Esophagus (tissue), 2 donors: ENCODE results near the gene NDUFV3. TPM values are rescaled to one million over a fixed set of nuclear protein-coding genes. Genes with fewer than 3 reads are reported as not detected.

ENCODE experiments used
- H3K27ac ChIP-seq, 2 donors: one replicate each; pipeline ENCODE4 v1.5.1; 2013; ENCODE audit warnings: low read depth in 2 of 2, mild to moderate bottlenecking in 2 of 2, inconsistent platforms in 1 of 2, low read length in 1 of 2, moderate library complexity in 1 of 2
- H3K27me3 ChIP-seq, 2 donors: one replicate each; pipeline ENCODE4 v1.6.1; 2013; ENCODE audit warnings: low read length in 2 of 2, control low read depth in 1 of 2, mild to moderate bottlenecking in 1 of 2; ENCODE audit not compliant: insufficient read depth in 2 of 2, control insufficient read depth in 1 of 2
- H3K36me3 ChIP-seq, 2 donors: one replicate each; pipeline ENCODE4 v1.6.1; 2013; ENCODE audit warnings: low read length in 1 of 2; ENCODE audit not compliant: control insufficient read depth in 2 of 2, insufficient read depth in 2 of 2
- H3K4me1 ChIP-seq, 2 donors: one replicate each; pipeline ENCODE4 v1.6.1; 2013; ENCODE audit warnings: low read length in 1 of 2; ENCODE audit not compliant: control insufficient read depth in 2 of 2, insufficient read depth in 2 of 2
- H3K4me3 ChIP-seq, 2 donors: one replicate each; pipeline ENCODE4 v1.5.1; 2013; ENCODE audit warnings: low read length in 2 of 2, mild to moderate bottlenecking in 2 of 2, low read depth in 1 of 2, moderate library complexity in 1 of 2
- H3K9me3 ChIP-seq, 2 donors: one replicate each; pipeline ENCODE4 v1.6.1; 2013; ENCODE audit warnings: mild to moderate bottlenecking in 2 of 2, low read depth in 1 of 2, low read length in 1 of 2, moderate library complexity in 1 of 2; ENCODE audit not compliant: control insufficient read depth in 2 of 2, insufficient read depth in 1 of 2
- WGBS, 2 donors: extraction: QIAGEN DNeasy Blood & Tissue Kit; methylation state at CpG; one replicate each; pipeline ENCODE4 v1.1.7; 2013; 5-methylcytosine and 5-hydroxymethylcytosine counted together
- polyA plus RNA-seq, 2 donors: library from polyadenylated mRNA; stranded (reverse); fragments of 200-250 nt; gene quantifications; one replicate each; pipeline ENCODE4 v1.2.3, GENCODE V29; 2013
- donor health status: healthy with polysubstance abuse.
- donor health status: Bipolar disorder and iron deficiency.

NDUFV3 gene
- polyA plus RNA-seq, 2 donors, result 14.9 to 17.5 TPM

DNA sequence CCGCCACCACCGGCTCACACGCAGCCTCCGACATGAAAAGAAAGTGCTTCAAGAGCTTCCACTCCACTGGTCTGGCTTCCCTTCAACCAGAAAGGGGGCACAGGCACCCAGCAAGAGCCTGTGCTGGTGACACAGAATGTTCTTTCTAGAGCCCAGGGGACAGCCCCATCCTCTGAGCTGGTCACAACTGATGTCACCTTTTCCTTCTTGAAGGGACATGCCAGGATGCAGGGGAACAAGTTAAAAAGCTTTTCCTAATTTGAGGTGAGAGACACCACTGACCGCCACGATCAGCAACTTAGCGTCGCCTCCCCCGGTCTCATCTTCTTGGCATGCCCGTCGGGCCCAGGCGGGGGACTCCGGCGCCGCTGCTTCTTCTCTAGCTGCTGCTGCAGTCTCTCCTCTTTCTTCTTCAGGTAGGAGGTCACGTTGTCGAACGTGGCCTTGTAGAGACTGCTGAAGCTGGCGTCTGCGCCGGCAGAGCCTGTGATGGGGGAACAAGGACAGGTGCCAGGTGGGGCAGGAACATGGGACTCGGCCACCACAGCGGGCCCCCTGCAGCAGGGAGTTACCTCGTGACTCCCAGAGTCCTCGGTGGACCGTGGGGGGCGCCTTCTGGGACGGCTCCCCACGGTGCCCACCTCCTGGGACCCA lies 43.2 kb upstream of the NDUFV3 start:
- H3K9me3 ChIP-seq, result peaks cover 0 to 4% of the 10 kb centered on the region in 2 donors
- 90 to 95% methylated on average over 24 to 29 of the region's 29 CpGs for WGBS, 2 donors
- no peaks in the 10 kb centered on the region for H3K4me1 ChIP-seq
- peaks cover 23 to 78% of the 10 kb centered on the region in 2 donors for H3K36me3 ChIP-seq
- H3K27ac ChIP-seq, result no peak overlapping the region
- no peaks in the 10 kb centered on the region for H3K27me3 ChIP-seq
- no peak overlapping the region for H3K4me3 ChIP-seq

DNA sequence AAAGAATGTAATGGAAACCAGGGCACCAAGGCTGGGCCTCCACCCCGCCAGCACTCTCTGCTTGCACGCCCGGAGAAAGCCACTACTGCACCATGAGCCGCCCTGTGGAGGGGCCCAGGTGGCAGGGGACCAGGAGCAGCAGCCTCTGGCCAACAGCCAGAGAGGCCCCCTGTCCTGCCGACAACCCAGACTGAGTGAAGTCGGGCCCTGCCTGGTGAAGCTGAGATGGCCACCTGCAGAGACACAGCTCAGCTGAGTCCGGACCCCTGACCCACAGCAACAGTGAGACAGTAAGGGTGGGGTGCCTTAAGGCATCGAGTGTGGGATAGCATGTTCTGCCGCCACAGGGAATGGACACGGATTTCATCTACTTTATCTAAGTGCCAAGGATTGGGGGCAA lies 42.6 kb upstream of the NDUFV3 start:
- no peak overlapping the region for H3K4me3 ChIP-seq
- peaks cover 0 to 4% of the 10 kb centered on the region in 2 donors for H3K9me3 ChIP-seq
- 87 to 93% methylated on average over 10 of the region's 10 CpGs for WGBS, 2 donors
- H3K27me3 ChIP-seq, result no peaks in the 10 kb centered on the region
- H3K27ac ChIP-seq, result no peak overlapping the region
- no peaks in the 10 kb centered on the region for H3K4me1 ChIP-seq
- peaks cover 25 to 79% of the 10 kb centered on the region in 2 donors for H3K36me3 ChIP-seq

DNA sequence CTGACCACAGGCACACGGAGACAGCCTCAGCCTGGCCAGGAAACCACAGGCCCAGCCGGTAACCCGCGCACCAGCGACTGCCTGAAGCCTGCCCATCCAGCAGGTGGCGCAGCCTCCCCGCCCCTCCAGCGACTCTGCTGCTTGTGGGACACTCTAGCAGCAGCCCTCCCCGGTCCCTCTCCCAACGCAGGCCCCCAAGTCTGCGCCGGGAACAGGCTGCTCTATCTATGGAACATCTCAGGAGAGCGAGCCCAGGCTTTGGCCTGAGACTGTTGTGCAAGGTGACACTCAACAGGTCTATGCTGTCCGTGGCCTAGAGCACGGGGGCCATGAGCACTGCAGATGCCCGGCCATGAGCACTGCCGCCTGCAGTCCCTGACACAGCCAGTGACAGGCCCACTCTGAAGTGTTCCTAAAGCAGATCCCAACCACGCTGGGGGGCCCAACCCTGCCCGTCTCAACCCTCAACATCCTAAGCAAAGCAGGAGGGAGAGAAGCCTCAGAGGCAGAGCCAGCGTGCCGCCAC lies 42.2 kb upstream of the NDUFV3 start:
- Histone ChIP-seq H3K4me3 (no peak overlapping the region), H3K4me1 (no peaks in the 10 kb centered on the region), H3K36me3 (peaks cover 29 to 82% of the 10 kb centered on the region in 2 donors), H3K27ac (no peak overlapping the region), H3K9me3 (peaks cover 0 to 4% of the 10 kb centered on the region in 2 donors), H3K27me3 (no peaks in the 10 kb centered on the region)
- 81 to 87% methylated on average over 21 of the region's 21 CpGs for WGBS, 2 donors

DNA sequence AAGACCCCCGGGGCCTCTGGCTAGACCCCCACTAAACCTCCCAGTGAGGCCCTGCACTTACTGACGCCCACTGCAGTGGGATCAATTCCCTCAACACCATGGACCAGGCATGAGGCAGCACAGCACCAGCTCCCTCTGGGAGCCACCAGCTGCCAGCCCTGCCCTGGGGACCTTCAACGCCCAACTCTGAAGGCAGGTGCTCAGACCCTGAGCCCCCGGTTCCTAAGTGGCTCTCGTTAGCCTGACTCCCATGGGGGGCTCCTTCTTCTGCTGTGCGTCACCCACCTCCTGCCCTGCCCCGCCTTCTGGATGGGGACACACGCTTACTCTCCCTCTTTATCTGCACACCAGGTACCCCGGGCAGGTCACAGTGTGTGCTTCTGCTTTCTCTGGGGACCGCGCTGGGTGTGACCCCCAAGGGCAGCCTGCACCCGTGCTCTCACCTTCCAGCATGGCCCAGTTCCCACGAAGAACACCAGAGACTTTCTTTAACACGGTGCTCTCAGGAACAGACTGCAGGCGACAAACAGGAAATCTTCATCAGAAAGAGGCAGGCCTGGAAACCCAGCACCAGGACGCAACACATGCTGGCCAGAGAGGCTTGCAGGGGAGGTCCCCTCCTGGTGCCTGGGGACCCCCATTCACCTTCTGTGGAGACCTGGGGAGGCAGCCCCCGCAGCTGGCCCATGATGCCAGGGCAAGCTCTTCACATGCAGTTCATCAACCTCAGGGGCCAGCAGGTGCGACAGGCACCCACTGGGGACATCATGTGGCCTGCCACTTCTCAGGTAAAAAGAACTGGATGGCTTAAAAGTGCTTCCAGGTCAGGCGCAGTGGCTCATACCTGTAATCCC lies 41.1 kb upstream of the NDUFV3 start:
- Histone ChIP-seq H3K36me3 (peaks cover 32 to 85% of the 10 kb centered on the region in 2 donors), H3K4me3 (no peak overlapping the region), H3K27me3 (no peaks in the 10 kb centered on the region), H3K4me1 (no peaks in the 10 kb centered on the region), H3K27ac (no peak overlapping the region), H3K9me3 (peaks cover 0 to 4% of the 10 kb centered on the region in 2 donors)
- 93 to 95% methylated on average over 19 of the region's 19 CpGs for WGBS, 2 donors

DNA sequence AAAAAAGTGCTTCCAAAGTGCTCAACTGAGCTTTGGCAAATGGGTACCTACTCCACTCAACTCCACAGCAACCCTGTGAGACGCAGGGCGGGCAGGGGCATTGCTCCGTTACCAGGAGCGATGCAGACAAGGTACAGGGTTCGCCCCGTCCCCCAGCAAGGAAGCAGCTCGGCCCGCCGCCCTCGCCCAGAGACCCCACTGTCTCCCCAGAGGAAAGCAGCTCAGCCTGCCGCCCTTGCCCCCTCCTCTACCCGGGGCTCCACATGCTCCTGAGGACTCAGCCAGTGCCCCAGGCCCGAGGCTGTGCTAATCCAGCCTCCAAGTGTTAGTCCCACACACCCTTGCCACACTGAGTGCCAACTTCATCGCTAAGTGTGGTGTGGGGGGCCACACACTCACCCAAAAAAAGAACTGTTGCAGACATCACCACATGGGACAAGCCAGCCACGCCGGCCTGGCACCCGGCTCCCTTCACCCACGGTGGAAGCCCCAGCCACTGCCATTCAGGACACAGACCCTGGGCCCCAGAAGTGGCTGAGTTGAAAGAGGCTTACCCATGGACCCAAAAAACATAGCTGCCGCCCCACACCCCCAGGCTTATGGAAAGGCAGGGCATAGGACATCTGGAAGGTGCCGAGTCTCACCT lies 40.1 kb upstream of the NDUFV3 start:
- WGBS, 2 donors, result 97 to 98% methylated on average over 20 of the region's 20 CpGs
- H3K4me1 ChIP-seq, result no peaks in the 10 kb centered on the region
- H3K9me3 ChIP-seq, result peaks cover 0 to 4% of the 10 kb centered on the region in 2 donors
- no peak overlapping the region for H3K27ac ChIP-seq
- no peak overlapping the region for H3K4me3 ChIP-seq
- H3K36me3 ChIP-seq, result peaks cover 36 to 85% of the 10 kb centered on the region in 2 donors
- no peaks in the 10 kb centered on the region for H3K27me3 ChIP-seq

DNA sequence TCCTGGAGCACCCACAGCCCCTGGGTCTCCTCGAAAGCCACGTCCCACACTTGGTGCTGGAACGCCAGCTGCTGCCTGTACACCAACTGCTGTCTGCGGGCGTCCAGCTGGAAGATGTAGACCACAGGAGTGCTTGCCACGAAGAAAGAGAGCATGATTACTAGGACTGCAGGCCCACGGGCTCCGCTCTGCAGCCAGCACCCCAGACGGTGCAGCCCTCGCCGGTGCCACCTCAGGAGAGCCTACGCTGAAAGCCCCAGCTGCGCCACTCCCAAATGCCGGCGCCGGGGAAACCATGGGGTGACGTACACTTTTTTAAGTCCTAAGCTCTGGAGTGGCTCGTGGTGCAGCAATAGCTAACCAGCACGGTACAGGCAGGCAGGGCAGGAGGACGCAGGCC lies 39.5 kb upstream of the NDUFV3 start:
- Histone ChIP-seq H3K27me3 (no peaks in the 10 kb centered on the region), H3K9me3 (peaks cover 0 to 4% of the 10 kb centered on the region in 2 donors), H3K36me3 (peaks cover 36 to 83% of the 10 kb centered on the region in 2 donors), H3K27ac (no peak overlapping the region), H3K4me3 (no peak overlapping the region), H3K4me1 (no peaks in the 10 kb centered on the region)
- 94 to 96% methylated on average over 20 of the region's 20 CpGs for WGBS, 2 donors

DNA sequence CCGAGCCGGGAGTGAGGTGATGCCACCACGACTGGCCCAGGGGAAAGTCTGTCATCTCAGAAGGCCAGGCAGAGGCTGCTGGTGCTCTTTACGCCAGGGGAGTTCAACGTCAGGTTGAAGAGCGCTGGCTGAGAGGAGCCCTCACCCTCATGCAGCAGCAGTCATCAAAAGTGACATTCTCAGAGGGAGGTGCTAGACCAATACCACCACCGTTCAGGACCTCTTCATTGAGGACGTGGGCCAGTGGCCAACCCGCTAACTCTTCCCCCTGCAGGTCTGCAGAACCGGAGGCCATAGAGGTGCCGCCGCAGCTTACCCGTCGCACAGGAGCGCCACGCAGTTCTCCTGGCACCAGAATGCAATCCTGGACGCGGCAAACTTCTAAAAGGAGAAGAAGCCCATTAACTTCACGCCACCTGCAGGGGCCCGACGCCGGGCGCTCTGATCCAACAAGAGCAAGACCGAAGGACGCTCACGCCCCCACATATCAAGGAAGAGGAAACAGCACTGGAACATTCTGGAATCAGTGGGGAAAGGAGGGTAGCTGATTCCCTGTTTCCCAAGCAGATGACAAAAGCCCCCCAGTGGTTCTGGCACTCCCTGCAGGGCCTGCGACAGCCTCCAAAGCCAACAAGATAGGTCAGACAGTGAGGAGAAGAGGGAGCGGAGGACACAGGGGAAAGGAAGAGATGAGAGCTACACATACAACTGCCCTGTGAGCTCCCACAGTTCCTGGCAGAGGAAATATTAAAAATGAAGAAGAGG lies 38.7 kb upstream of the NDUFV3 start:
- H3K9me3 ChIP-seq, result peaks cover 0 to 4% of the 10 kb centered on the region in 2 donors
- H3K4me1 ChIP-seq, result no peaks in the 10 kb centered on the region
- no peak overlapping the region for H3K4me3 ChIP-seq
- H3K36me3 ChIP-seq, result peaks cover 34 to 87% of the 10 kb centered on the region in 2 donors
- H3K27me3 ChIP-seq, result no peaks in the 10 kb centered on the region
- WGBS, 2 donors, result 94% methylated on average over 28 of the region's 28 CpGs
- no peak overlapping the region for H3K27ac ChIP-seq

DNA sequence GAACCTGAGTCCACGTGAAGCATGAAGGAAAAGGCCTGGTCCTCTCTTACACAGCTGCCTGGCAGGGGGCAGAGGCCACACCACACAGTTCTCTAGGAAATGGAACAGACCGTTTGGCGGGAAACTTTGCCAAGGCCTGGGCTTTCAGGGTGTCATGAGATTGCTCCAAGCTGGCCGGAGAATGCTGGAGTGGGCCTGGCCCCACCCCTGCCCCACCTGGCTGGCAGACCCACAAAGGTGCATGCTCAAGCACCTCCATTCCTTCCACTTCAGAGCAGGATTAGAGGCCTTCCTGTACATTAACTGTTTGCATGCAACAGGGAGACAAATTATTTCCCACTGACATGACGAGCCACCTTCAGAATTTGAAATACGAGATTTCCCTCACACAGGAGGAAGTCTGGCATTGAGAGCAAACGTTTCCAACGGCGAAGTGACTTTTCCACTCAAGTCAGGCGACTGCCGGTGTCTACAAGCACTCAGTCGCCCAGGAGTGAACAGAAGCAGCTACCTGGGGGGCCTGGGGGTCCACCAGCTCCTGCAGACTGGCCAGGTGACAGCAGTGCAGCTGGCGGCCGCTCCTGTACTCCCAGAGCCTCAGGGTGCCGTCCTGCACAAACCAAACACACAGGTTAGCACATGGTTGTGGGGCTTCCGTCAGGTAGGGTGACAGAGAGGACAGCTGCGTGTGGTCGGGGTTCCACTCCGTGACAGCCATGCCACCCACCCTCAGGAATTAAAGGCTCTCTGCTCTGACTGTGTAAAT lies 37.8 kb upstream of the NDUFV3 start:
- no peaks in the 10 kb centered on the region for H3K27me3 ChIP-seq
- H3K4me1 ChIP-seq, result no peaks in the 10 kb centered on the region
- no peak overlapping the region for H3K4me3 ChIP-seq
- no peak overlapping the region for H3K27ac ChIP-seq
- 87 to 89% methylated on average over 19 of the region's 19 CpGs for WGBS, 2 donors
- H3K36me3 ChIP-seq, result peaks cover 37 to 86% of the 10 kb centered on the region in 2 donors
- H3K9me3 ChIP-seq, result peaks cover 0 to 4% of the 10 kb centered on the region in 2 donors
